ENCODE measurements around the gene BMI1. TPM values are rescaled to one million over a fixed set of nuclear protein-coding genes. Genes with fewer than 3 reads are reported as not detected.

BMI1 gene
- total and polyA plus RNA-seq, 12 donors, result 16.7 to 88.5 (median 62.1) TPM

GRCh38 chr10:22280078-22280477 lies 40.8 kb upstream of the BMI1 start:
- TF ChIP-seq POLR2A (IDR thresholded peaks at IDR 0.05), result no peak
- TF ChIP-seq, protein P1, sequence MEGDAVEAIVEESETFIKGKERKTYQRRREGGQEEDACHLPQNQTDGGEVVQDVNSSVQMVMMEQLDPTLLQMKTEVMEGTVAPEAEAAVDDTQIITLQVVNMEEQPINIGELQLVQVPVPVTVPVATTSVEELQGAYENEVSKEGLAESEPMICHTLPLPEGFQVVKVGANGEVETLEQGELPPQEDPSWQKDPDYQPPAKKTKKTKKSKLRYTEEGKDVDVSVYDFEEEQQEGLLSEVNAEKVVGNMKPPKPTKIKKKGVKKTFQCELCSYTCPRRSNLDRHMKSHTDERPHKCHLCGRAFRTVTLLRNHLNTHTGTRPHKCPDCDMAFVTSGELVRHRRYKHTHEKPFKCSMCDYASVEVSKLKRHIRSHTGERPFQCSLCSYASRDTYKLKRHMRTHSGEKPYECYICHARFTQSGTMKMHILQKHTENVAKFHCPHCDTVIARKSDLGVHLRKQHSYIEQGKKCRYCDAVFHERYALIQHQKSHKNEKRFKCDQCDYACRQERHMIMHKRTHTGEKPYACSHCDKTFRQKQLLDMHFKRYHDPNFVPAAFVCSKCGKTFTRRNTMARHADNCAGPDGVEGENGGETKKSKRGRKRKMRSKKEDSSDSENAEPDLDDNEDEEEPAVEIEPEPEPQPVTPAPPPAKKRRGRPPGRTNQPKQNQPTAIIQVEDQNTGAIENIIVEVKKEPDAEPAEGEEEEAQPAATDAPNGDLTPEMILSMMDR (IDR thresholded peaks at IDR 0.05), result no peak
- Histone ChIP-seq H3K27ac (no peak overlapping the region), H3K4me3 (no peak overlapping the region), H3K4me1 (replicated peaks in 1 of 2) (no peaks in the 10 kb centered on the region), H3K36me3 (replicated peaks in 1 of 2) (no peaks in the 10 kb centered on the region), H3K9me3 (replicated peaks in 1 of 3) (peaks cover 0 to 2% (median 0%) of the 10 kb centered on the region in 3 donors), H3K27me3 (peaks cover 8% of the 10 kb centered on the region)
- 50 to 60% (median 56%) methylated on average over 6 of the region's 6 CpGs for WGBS, 4 donors
- intact Hi-C loops (cut with DNase I), result no loop called here
- DNase-seq, result no peak

- H3K27me3 ChIP-seq, result peaks cover 3% of the 10 kb centered on the region
- no peaks in the 10 kb centered on the region for H3K4me1 ChIP-seq (replicated peaks in 1 of 2)
- TF ChIP-seq, protein P1 (IDR thresholded peaks at IDR 0.05), result no peak
- TF ChIP-seq POLR2A (IDR thresholded peaks at IDR 0.05), result no peak
- no peak overlapping the region for H3K4me3 ChIP-seq
- no peak overlapping the region for H3K27ac ChIP-seq
- intact Hi-C loops (cut with DNase I), result no loop called here
- 75 to 91% (median 86%) methylated on average over 3 of the region's 3 CpGs for WGBS, 4 donors
- H3K9me3 ChIP-seq (replicated peaks in 1 of 3), result no peaks in the 10 kb centered on the region
- no peaks in the 10 kb centered on the region for H3K36me3 ChIP-seq (replicated peaks in 1 of 2)
- no peak for DNase-seq
These were observed 35.8 kb upstream of the BMI1 start for GRCh38 chr10:22285130-22285529.

DNA sequence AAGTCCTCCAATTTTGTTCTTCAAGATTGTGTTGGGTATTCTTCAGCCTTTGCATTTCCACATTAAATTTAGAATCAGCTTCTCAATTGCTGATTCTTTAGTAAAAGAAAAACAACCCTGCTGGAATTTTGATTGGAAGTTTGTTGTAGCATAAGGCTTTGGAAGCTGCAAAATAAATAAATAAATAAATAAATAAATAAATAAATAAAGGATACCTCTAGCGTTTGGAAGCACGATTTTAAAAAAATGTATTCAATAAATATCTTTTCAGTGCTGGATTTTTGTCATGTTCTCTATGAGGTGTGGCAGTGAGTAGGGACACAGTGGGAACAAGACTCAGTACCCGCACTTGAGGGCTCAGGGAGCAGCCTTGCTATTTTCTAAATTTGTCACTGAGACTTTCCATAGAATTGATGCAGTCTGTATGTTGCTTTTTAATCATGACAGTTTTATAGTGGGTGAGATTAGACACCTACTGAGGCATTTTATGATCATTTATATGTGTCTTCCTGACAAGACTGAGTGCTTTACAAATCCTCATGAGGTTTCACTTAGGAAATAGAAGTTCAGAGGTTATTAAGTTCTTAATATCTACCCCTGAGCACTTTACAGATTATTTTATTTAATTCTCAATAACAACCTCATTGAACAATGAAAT lies 27.0 kb upstream of the BMI1 start:
- no peak for DNase-seq
- H3K27ac ChIP-seq, result no peak overlapping the region
- H3K9me3 ChIP-seq (replicated peaks in 1 of 3), result no peaks in the 10 kb centered on the region
- WGBS, 4 donors, result 81 to 93% (median 90%) methylated on average over 3 of the region's 3 CpGs
- intact Hi-C loops (cut with DNase I), result no loop called here
- no peaks in the 10 kb centered on the region for H3K36me3 ChIP-seq (replicated peaks in 1 of 2)
- H3K4me1 ChIP-seq (replicated peaks in 1 of 2), result no peaks in the 10 kb centered on the region
- H3K27me3 ChIP-seq, result no peaks in the 10 kb centered on the region
- TF ChIP-seq POLR2A (IDR thresholded peaks at IDR 0.05), result no peak
- TF ChIP-seq, protein P1 (IDR thresholded peaks at IDR 0.05), result no peak
- no peak overlapping the region for H3K4me3 ChIP-seq

DNA sequence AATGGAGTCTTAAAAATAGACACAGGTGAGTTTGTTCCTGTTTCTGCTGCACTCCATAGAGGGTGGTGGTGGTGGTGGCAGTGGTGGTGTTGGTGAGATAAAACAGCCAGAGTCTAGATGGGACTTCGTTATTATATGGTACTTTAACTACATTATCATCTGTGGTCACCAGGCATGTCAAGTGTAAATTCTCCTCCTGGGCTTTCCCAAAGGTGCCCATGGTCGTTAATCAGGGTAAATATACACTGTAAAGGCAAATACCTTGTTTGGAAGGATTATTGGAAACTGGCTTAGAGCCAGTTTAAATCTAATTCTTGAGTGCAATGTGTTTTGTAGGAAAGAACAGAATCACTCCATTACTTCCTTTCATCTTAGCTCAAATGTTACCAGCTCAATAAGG lies 26.2 kb upstream of the BMI1 start:
- 55 to 72% (median 60%) methylated on average over 2 of the region's 2 CpGs for WGBS, 4 donors

More for the DNA sequence above, 26.2 kb upstream of the BMI1 start:
- Histone ChIP-seq H3K36me3 (replicated peaks in 1 of 2) (no peaks in the 10 kb centered on the region), H3K9me3 (replicated peaks in 1 of 3) (no peaks in the 10 kb centered on the region), H3K27me3 (peaks cover 7% of the 10 kb centered on the region), H3K4me3 (no peak overlapping the region), H3K27ac (no peak overlapping the region), H3K4me1 (replicated peaks in 1 of 2) (no peaks in the 10 kb centered on the region)
- intact Hi-C loops (cut with DNase I), result no loop called here
- DNase-seq, result no peak
- no peak for TF ChIP-seq POLR2A (IDR thresholded peaks at IDR 0.05)
- TF ChIP-seq, protein P1 (IDR thresholded peaks at IDR 0.05), result no peak
